NCI-H2196 (cell line): ENCODE results near the gene PGP.

Experiments
- DNase-seq: peaks from one replicate; lab custom pipeline; 2025; ENCODE audit not compliant: unreplicated experiment; lab: John Stamatoyannopoulos, UW

Gene PGP

DNA sequence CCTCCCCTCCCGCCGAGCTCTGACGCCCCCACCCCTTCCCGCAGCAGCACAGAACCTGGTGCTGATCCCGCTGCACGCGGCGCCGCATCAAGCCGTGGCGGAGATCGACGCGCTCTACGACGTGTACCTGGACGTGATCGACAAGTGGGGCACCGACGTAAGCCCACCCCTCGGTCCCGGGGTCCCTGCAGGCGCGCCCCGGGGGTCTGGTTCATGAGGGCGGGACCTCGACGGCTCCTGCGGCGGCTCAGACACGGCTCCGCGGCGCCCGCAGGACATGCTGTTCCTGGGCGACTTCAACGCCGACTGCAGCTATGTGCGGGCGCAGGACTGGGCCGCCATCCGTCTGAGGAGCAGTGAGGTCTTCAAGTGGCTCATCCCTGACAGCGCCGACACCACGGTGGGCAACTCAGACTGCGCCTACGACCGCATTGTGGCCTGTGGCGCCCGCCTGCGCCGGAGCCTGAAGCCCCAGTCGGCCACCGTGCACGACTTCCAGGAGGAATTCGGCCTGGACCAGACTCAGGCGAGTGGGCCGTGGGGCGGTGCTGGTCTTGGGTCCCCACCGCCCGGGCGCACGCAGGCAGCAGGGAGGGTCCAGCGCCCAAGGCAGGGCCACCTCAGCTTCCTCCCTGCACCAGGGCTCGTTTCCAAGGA, 23.0 kb upstream of the PGP start:
- DNase-seq: no peak

DNA sequence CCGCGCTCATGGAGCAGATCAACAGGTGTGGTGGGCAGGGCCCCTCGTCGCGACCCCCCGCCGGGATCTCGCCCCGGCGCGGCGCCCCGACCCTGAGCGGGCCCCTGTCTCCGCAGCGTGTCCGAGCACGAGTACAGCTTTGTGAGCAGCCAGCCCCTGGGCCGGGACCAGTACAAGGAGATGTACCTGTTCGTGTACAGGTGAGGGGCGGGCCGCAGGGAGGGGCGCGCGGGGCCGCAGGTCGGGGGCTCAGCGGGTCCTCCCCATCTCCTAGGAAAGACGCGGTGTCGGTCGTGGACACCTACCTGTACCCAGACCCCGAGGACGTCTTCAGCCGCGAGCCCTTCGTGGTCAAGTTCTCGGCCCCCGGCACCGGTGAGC, 22.5 kb upstream of the PGP start:
- DNase-seq: no peak

DNA sequence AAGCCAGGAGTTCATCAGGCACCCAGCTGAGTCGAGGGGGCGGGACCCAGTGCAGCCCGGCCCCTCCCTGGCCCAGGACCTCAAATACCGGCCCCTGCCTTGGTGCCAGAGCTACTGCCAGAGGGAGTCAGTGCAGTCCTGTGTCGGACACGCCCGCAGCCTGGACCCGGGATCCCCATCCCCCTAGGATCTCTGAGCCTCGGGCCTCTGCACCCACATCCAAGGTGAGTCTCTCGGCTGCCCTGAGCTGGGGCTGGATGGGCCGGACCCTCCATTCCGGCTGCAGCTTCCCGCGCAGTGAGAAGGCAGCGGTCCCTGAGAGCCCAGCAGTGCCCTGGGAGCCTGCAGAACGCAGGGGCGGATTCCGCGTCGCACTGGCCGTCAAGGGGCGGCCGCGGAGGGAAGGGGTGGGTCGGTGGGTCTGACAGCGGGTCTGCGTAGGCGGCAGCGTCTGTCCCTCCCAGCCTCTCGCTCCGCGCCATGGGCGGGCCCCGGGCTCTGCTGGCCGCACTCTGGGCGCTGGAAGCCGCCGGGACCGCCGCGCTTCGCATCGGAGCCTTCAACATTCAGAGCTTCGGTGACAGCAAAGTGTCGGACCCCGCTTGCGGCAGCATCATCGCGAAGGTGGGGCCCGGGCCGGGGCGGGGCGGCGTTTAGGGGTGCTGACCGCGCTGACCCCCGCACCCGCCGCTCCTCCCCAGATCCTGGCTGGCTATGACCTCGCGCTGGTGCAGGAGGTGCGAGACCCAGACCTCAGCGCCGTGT, 21.9 kb upstream of the PGP start, which contains the start of gene DNASE1L2:
TSS of gene DNASE1L2 (plus strand) at position 108 of the 765 bp plus-strand sequence. CDS start at position 481, 373 bp downstream.
- DNase-seq: no peak

DNA sequence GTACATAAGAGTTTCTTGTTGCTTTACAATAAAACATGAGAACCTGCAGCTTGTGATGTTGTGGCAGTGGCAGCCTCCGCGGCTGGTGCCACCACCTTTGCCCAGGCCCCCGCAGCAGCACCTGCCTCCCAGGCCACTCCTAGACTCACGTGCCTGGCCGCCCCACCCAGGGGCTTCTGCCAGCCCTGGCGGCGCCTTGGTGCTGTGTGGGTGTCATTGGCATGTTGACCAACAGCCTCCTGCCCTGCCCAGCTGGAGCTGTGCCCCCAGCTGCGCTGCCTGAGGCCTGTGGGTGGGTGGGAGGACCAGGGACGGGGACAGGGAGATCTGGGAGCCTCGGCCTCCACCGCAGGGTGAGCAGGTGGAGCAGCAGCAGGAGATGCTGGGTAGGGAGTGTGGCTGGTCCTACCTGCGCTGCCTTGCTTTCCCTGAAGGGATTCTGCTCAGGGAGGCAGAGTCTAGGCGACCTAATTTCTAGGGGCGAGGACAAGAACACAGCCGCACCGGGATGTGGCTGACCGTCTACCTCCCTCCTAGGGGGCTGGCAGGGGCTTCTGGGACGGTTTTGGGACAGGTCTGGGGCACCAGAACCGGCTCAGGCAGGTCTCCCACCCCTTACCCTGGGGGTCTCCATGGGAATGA, 21.2 kb upstream of the PGP start:
- peak; percentile 85 for DNase-seq

DNA sequence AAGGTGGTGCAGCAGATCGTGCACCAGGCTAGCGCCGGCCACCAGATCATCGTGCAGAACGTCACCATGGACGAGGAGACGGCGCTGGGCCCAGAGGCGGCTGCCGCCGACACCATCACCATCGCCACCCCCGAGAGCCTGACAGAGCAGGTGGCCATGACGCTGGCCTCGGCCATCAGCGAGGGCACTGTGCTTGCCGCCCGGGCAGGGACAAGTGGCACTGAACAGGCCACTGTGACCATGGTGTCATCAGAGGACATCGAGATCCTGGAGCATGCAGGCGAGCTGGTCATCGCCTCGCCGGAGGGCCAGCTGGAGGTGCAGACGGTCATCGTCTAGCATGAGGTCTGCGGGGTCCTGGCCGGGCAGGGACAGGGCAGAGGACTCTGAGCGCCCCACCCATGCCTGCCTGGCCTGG, 20.6 kb upstream of the PGP start:
- no peak for DNase-seq

DNA sequence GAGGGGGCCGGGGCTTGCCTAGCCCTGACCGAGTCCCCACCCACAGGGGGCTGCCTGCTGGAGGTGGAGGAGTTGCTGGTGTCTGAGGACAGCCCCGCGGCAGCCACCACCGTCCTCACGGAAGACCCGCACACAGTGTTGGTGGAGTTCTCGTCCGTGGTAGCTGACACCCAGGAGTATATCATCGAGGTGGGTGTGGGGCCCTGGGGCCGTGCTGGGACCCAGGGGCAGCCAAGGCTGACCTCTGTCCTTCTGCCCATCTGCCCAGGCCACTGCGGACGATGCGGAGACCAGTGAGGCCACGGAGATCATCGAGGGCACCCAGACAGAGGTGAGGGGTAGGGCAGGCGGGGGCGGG, 20.2 kb upstream of the PGP start:
- DNase-seq: no peak

DNA sequence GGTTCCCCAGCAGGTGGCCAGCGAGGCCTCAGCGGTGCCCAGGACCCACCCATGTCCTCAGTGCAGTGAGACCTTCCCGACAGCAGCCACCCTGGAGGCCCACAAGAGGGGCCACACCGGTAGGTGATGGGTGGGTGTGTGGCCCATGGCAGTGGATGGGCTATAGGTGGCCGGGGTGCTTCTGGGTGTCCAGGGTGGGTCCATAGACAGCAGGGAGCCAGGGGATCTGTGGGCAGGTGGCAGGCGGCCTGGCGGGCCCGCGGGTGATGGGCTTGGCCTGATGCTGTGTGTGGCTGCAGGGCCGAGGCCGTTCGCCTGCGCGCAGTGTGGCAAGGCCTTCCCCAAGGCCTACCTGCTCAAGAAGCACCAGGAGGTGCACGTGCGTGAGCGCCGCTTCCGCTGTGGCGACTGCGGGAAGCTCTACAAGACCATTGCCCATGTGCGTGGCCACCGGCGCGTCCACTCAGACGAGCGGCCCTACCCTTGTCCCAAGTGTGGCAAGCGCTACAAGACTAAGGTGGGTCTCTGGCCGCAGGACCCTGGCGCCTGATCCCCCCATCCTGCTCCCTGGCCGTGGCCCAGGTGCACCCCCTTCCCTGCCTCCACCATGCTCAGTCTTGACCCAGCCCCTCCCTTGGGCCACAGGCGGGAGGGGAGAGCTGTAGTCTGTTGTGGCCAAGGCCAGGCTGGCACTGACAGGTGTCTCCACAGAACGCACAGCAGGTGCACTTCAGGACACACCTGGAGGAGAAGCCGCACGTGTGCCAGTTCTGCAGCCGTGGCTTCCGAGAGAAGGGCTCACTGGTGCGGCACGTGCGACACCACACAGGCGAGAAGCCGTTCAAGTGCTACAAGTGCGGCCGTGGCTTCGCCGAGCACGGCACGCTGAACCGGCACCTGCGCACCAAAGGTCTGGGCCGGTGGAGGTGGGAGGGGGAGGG, 19.5 kb upstream of the PGP start:
- peak; percentile 91 for DNase-seq

DNA sequence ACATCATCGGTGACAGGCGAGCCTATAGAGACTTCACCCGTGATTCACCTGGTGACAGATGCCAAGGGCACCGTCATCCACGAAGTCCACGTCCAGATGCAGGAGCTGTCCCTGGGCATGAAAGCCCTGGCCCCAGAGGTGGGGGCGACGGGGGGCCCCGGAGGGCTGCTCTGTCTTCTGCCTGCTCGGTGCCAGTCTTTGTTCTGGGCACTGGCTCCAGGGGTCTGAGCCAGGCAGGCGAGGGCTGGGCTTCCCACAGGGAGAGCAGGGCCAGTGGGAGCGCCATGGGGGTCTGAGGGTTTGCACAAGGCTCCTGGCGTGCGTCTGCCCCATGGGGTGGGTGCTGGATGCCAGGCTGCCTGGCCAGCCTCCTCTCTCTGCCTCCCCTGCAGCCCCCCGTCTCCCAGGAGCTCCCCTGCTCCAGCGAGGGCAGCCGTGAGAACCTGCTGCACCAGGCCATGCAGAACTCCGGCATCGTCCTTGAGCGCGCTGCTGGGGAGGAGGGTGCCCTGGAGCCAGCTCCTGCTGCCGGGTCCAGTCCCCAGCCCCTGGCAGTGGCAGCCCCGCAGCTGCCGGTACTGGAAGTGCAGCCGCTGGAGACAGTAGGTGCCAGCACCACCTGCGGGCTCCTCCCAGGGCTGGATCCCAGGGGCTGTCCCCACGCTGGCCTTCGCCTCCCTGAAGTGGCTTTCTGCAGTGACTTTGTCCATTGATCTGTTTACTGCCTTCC, 18.6 kb upstream of the PGP start:
- no peak for DNase-seq

DNA sequence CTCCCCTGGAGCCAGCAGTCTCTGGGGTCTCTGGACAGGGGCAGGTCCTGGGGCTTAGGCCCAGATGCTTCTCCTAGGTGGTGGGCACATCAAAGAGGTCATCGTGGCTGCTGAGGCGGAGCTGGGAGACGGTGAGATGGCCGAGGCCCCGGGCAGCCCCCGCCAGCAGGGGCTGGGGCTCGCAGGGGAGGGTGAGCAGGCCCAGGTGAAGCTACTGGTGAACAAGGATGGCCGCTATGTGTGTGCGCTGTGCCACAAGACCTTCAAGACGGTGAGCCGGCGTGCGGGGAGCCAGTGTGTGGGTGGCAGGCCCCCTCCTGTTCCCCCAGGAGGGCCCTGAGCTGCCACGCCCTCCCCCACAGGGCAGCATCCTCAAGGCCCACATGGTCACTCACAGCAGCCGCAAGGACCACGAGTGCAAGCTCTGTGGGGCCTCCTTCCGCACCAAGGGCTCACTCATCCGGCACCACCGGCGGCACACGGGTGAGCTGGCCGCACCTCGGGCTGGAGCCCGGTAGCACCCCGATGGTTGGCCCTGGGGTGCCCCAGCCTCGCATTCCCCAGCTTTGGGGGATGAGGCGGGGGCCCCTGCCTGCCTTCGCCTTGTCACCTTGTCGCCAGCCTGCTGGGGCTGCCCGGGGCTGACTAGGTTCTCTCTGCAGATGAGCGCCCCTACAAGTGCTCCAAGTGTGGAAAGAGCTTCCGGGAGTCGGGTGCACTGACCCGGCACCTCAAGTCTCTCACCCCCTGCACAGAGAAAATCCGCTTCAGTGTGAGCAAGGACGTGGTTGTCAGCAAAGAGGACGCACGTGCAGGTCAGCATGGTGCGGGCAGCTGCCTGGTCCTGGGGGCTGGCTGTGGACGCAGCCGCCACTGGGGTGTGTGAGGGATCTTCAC, 17.7 kb upstream of the PGP start:
- DNase-seq: no peak

DNA sequence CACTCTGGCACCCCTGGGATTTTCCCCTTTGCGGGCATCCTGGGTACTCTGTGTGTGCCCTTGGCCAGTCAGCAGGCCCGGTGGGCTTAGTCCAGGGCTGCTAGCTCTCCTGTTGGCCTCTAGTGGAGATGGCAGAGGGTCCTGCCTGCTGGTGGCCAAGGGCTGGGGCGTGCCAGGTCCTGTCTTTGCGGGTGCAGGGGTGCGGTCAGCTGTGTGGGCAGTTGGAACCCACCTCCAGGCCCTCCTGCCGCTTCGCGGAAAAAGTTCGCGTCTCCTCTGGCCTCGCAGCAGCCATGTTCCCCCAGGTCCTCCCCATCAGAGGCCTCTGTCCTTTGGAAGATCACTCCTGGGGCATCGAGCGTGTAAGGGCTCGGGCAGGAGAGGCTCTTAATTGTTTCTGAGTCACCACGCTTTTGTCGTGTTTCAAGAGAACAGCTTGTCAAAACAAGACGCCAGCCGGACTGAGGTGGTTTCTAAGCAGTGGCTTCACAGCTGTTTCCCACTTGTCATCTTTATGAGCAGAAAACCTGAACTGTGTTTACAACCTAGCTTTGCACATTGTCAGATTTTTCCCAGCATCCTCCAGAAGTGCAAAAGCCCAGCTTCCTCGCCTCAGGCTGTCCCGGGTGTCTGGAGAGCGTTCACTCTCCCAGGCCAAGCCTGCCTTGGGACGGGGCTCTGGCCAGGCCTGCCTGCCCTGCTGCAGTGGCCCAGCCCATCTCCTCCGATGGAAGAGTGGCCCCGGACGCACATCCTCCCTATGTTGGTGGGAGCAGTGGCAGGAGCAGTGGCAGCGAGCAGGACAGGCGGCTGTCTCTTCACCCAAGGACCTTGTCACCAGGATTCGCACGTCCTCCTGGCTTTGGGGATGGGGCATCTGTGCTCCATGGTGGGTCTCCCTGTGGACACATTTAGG, 16.6 kb upstream of the PGP start:
- peak; percentile 32 for DNase-seq

DNA sequence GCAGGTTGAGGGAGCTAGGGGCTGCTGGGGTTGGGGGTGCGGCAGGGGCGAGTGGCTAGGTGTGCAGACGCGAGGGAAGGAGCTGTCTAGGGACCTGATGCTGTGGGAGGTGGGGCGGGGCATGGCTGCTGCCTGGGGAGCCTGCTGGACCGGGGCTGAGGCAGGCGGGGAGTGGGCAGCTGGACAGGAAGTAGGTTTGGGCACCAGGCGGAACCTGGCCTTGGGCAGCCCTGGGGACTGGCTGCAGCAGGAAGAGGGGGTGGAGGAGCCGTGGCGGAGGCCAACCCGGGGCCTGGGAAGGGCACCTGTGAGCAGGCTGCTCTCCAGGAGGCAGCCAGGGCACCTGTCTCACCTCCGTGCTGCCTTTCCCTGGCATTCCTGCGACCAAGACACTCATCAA, 15.7 kb upstream of the PGP start:
- peak; percentile 58 for DNase-seq

DNA sequence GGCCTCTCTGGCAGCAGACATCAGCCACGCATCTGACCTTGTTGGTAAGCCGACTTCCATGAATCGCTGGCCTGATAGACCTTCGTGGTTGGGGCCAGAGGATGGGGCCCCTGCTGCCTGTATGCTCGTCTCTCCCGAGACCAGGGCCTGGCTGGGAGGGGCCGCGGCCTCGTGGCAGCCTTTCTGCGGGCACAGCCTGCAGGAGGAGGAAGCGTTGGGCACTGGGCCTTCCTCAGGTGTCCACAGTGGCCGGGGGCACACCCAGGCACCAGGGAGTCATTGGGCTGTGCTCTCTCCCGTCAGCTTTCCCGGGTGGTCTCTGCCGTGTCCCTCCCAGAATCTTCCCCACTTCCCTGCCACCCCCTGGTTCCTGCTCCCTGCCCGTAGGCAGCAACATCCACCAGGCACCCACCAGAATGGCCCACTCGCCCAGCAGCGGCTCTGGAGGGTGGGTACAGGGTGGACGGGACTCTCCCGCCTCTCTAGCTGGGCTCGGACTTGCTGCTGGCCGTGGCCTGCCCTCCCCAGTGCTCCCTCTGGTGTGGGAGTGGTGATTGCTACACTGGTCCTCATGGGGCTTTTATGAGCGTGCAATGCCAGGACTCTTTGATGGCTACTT, 15.1 kb upstream of the PGP start:
- no peak for DNase-seq

DNA sequence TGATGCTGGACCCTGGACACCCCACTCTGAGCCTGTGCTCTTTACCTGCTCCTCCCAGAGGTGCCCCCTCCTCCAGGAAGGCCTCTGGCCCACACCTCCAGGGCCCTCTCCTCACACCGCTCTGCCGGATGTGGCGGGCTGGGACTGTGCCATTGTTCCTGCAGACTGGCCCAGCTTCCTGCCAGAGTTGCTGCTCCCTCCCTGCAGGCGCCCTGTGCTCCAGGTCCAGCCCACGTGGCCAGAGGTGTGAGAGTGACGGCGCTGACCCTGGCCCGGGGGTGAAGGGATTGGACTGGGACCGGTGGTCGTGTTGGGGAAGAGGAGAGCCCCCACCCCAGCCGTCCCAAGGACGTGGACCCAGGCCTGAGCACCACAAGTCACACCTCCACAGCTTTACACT, 14.5 kb upstream of the PGP start:
- DNase-seq: no peak

DNA sequence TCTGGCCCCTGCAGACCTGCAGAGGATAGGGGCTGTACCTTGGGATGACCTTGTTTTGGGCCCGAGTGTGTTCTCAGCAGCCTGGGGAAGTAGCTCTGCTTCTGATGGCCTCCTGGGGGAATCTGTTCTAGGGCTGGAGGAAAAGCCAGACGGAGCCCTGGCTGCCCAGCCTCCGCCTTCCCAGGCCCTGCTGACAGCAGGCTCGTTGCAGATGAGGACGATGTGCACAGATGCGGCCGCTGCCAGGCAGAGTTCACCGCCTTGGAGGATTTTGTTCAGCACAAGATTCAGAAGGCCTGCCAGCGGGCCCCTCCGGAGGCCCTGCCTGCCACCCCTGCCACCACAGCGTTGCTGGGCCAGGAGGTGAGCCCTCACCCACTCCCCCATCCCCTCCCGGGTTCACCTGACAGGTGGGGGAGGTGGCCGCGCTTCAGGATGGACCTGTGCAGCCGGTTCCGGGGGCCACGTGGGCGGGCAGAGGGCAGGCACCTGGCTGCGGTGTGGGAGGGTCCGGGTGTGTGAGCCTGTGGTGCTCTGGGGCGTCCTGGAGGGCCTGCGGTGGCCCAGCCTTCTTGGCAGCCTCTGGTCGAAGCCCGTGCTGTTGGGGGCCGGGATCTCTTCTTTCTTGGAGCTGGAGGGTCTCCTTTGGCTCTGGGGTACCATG, 13.7 kb upstream of the PGP start:
- DNase-seq: no peak

DNA sequence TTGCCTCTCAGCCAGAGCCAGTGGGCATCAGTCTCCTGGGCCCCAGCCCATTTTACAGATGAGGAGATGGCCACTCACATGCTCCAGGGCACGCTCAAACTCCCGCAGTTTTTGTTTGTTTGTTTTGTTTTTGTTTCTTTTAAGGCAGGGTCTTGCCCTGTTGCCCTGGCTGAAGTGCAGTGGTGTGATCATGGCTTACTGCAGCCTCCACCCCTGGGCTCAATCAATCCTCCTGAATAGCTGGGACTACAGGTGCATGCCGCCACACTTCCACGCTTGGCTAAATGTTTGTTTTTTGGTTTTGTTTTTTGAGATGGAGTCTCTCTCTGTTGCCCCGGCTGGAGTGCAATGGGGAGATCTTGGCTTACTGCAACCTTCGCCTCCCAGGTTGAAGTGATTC, 12.3 kb upstream of the PGP start:
- no peak for DNase-seq

DNA sequence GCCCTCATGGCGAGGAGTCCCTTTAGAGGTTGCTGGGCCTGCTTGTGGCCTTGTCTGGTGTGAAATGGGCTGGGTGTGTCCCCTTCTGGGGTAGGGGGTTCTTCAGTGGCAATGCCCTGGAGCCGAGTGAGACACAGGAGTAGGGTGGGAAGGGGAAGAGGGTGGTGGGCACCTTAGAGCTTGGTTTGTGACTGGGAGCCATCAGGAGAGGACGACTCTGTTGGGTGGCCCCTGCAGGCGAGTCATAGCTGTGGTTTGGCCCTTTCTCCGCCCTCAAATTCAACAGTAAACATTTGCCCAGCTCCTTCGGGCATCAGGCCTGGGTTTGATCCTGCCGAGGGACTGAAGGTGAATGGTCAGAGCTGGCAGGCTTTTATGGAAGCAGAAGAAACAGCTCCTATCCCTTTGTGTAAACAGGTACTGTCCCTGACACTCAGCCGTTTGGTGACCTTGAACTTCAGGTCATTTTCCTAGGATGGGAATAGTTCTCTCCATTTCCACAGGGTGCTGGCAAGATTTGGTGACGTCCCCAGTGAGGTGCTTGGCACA, 11.7 kb upstream of the PGP start:
- DNase-seq: peak; percentile 39

DNA sequence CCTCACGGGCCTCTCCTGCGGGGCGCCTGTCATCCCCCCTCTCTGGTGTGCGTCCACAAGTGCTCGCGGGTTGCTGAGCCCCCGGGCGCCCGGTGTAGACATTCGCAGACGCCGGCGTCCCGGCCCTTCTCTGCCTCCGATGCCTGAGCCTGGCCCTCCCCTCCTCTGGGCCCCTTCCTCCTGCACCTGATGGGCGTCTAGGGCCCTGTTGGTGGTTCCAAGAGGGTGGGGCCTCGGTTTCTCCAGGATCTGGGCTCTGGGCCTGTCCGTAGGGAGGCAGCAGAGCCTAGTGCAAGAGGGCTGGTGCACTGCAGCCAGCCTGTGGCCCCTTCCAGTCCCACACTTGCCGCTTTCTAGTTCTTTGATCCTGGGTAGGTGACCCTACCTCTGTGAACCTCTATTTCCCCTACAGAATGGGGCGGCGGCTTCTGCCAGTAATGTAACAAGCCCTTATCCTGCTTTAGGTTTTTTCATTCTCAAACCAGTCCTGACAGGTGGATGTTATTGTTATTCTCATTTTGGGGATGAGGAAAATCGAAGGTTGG, 9.4 kb upstream of the PGP start:
- DNase-seq: peak; percentile 38
